SK-N-SH treated with all-trans-retinoic acid at 6 μM for 48 hours (cell line): ENCODE measurements around the gene DLG2.

ENCODE experiments used
- ATAC-seq: fragments of 200-7000 bp; cut with Tn5 transposase; 3 replicates; pipeline ENCODE4 v1.9.1; 2020; ENCODE audit warnings: mild to moderate bottlenecking, moderate library complexity
- ARNTL ChIP-seq: fragments of 450-650 bp; formaldehyde crosslinking; IDR thresholded peaks from 2 replicates; pipeline ENCODE4 v1.5.0; 2020; ENCODE audit warnings: low read depth, mild to moderate bottlenecking, moderate library complexity, borderline replicate concordance
- BACH2 ChIP-seq: fragments of 250-450 bp; sonication (Bioruptor Pico); IDR thresholded peaks from 2 replicates; pipeline ENCODE4 v1.9.0; 2021; ENCODE audit warnings: mild to moderate bottlenecking, borderline replicate concordance
- CREB5 ChIP-seq: fragments of 250-450 bp; sonication (Bioruptor Pico); IDR thresholded peaks from 2 replicates; pipeline ENCODE4 v1.5.1; 2020; ENCODE audit warnings: low read depth, mild to moderate bottlenecking, moderate library complexity
- CSDC2 ChIP-seq: fragments of 250-450 bp; sonication (Bioruptor Pico); IDR thresholded peaks from 2 replicates; pipeline ENCODE4 v1.5.0; 2020; ENCODE audit warnings: mild to moderate bottlenecking, moderate library complexity
- ESRRG ChIP-seq: fragments of 250-450 bp; sonication (Bioruptor Pico); IDR thresholded peaks from 2 replicates; pipeline ENCODE4 v1.6.1; 2021; ENCODE audit warnings: mild to moderate bottlenecking
- GLIS3 ChIP-seq: fragments of 250-450 bp; sonication (Bioruptor Pico); IDR thresholded peaks from 2 replicates; pipeline ENCODE4 v1.5.0; 2020; ENCODE audit warnings: mild to moderate bottlenecking, moderate library complexity
- ISL1 ChIP-seq: fragments of 250-450 bp; sonication (Bioruptor Pico); IDR thresholded peaks from 2 replicates; pipeline ENCODE4 v2.1.2; 2022; ENCODE audit warnings: mild to moderate bottlenecking, moderate library complexity
- PPARA ChIP-seq: fragments of 250-450 bp; sonication (Bioruptor Pico); IDR thresholded peaks from 2 replicates; pipeline ENCODE4 v1.5.0; 2020; ENCODE audit warnings: mild to moderate bottlenecking, borderline replicate concordance
- RARB ChIP-seq: fragments of 250-450 bp; sonication (Bioruptor Pico); IDR thresholded peaks from 2 replicates; pipeline ENCODE4 v1.8.0; 2021; ENCODE audit warnings: mild to moderate bottlenecking, moderate library complexity
- SNAI2 ChIP-seq: fragments of 250-450 bp; sonication (Bioruptor Pico); IDR thresholded peaks from 2 replicates; pipeline ENCODE4 v1.5.0; 2020; ENCODE audit warnings: mild to moderate bottlenecking, moderate library complexity
- TCF4 ChIP-seq: fragments of 250-450 bp; sonication (Bioruptor Pico); IDR thresholded peaks from 2 replicates; pipeline ENCODE4 v1.8.0; 2021; ENCODE audit warnings: mild to moderate bottlenecking, moderate library complexity, borderline replicate concordance
- TOX ChIP-seq: fragments of 250-450 bp; sonication (Bioruptor Pico); IDR thresholded peaks from 2 replicates; pipeline ENCODE4 v1.8.0; 2021; ENCODE audit warnings: mild to moderate bottlenecking, moderate library complexity, borderline replicate concordance
- ZC3H10 ChIP-seq: fragments of 250-450 bp; sonication (Bioruptor Pico); IDR thresholded peaks from 2 replicates; pipeline ENCODE4 v1.5.1; 2021; ENCODE audit warnings: mild to moderate bottlenecking, moderate library complexity
- ZFP3 ChIP-seq: fragments of 250-450 bp; sonication (Bioruptor Pico); IDR thresholded peaks from 2 replicates; pipeline ENCODE4 v1.5.0; 2020; ENCODE audit warnings: mild to moderate bottlenecking, moderate library complexity
- ZFP30 ChIP-seq: fragments of 450-650 bp; formaldehyde crosslinking; IDR thresholded peaks from 2 replicates; pipeline ENCODE4 v1.5.0; 2022; ENCODE audit warnings: mild to moderate bottlenecking, moderate library complexity
- ZNF565 ChIP-seq: fragments of 450-650 bp; formaldehyde crosslinking; conservative IDR thresholded peaks from 2 replicates; pipeline ENCODE4 v1.5.0; 2020; ENCODE audit warnings: low read depth, mild to moderate bottlenecking, moderate library complexity
- ZNF70 ChIP-seq: fragments of 450-650 bp; formaldehyde crosslinking; IDR thresholded peaks from 2 replicates; pipeline ENCODE4 v1.5.0; 2020; ENCODE audit warnings: mild to moderate bottlenecking, moderate library complexity
- TF ChIP-seq, protein P1 (sequence below): fragments of 250-450 bp; sonication (Bioruptor Pico); IDR thresholded peaks from 2 replicates; pipeline ENCODE4 v1.8.0; 2020; ENCODE audit warnings: mild to moderate bottlenecking, moderate library complexity, borderline replicate concordance
- TF ChIP-seq, protein P2 (sequence below): fragments of 250-450 bp; sonication (Bioruptor Pico); IDR thresholded peaks from 2 replicates; pipeline ENCODE4 v1.8.0; 2021; ENCODE audit warnings: low read depth, mild to moderate bottlenecking, moderate library complexity, borderline replicate concordance
- TF ChIP-seq, protein P3 (sequence below): fragments of 250-450 bp; sonication (Bioruptor Pico); IDR thresholded peaks from 2 replicates; pipeline ENCODE4 v1.5.1; 2021; ENCODE audit warnings: mild to moderate bottlenecking, moderate library complexity
- TF ChIP-seq, protein P4 (sequence below): fragments of 250-450 bp; sonication (Bioruptor Pico); IDR thresholded peaks from 2 replicates; pipeline ENCODE4 v1.5.0; 2020; ENCODE audit warnings: mild to moderate bottlenecking, moderate library complexity

DLG2 gene

DNA sequence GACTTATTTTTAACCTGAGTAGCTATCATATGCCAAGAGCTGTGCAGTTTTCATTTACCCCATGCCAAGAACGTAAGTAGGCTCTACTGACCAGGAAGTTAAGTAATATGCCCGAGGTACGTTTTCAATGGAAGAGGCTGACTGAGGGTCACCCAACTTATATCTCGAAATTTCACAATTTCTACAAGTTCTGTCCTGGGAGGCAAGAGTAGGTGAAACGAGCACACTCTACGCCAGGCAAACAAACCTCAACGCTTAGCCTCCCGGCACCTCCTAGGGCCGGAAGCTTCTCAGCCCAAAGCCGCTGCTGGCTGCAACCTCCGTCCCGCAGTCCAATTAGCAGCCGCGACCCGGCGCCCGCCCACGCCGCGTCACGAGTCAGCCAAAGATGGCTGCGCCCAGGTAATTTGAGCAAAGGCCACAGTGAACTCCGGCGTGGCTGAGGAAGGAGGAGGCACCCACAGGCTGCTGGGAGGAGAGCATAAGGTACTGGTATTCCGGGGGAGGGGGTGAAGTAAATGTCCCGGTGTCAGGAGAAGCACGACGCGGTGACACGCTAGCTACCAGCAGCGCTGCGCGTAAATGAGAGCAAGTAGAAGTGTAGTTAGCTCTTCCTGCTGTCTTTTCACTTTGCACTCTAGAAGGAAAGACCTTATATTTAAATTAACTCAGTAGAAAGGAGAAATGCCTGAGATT is 20.6 kb upstream of the DLG2 start, which contains the start of gene TMEM126A:
TSS of gene TMEM126A (plus strand) at position 364 of the 696 bp plus-strand sequence. CDS start 2,289 bp downstream, outside the sequence.
- ATAC-seq = peak; percentile 98
- TF ChIP-seq TOX (CRISPR knock-in tag) (no peak), BACH2 (CRISPR knock-in tag) (no peak), ISL1 (CRISPR knock-in tag) (no peak), ZNF70 (CRISPR knock-in tag) (no peak), ZC3H10 (CRISPR knock-in tag) (no peak), CSDC2 (no peak), ZFP3 (CRISPR knock-in tag) (no peak), RARB (CRISPR knock-in tag) (no peak), TCF4 (CRISPR knock-in tag) (no peak), ZNF565 (CRISPR knock-in tag) (no peak), ARNTL (CRISPR knock-in tag) (no peak), SNAI2 (CRISPR knock-in tag) (no peak), ZFP30 (CRISPR knock-in tag) (no peak)
- TF ChIP-seq, protein P1, sequence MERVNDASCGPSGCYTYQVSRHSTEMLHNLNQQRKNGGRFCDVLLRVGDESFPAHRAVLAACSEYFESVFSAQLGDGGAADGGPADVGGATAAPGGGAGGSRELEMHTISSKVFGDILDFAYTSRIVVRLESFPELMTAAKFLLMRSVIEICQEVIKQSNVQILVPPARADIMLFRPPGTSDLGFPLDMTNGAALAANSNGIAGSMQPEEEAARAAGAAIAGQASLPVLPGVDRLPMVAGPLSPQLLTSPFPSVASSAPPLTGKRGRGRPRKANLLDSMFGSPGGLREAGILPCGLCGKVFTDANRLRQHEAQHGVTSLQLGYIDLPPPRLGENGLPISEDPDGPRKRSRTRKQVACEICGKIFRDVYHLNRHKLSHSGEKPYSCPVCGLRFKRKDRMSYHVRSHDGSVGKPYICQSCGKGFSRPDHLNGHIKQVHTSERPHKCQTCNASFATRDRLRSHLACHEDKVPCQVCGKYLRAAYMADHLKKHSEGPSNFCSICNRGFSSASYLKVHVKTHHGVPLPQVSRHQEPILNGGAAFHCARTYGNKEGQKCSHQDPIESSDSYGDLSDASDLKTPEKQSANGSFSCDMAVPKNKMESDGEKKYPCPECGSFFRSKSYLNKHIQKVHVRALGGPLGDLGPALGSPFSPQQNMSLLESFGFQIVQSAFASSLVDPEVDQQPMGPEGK (CRISPR knock-in tag) = no peak
- TF ChIP-seq, protein P2, sequence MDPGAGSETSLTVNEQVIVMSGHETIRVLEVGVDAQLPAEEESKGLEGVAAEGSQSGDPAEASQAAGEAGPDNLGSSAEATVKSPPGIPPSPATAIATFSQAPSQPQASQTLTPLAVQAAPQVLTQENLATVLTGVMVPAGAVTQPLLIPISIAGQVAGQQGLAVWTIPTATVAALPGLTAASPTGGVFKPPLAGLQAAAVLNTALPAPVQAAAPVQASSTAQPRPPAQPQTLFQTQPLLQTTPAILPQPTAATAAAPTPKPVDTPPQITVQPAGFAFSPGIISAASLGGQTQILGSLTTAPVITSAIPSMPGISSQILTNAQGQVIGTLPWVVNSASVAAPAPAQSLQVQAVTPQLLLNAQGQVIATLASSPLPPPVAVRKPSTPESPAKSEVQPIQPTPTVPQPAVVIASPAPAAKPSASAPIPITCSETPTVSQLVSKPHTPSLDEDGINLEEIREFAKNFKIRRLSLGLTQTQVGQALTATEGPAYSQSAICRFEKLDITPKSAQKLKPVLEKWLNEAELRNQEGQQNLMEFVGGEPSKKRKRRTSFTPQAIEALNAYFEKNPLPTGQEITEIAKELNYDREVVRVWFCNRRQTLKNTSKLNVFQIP = no peak

- peak; percentile 25 for ATAC-seq
- TF ChIP-seq ESRRG (CRISPR knock-in tag) = no peak
- no peak for TF ChIP-seq ISL1 (CRISPR knock-in tag)
- TF ChIP-seq GLIS3 (CRISPR knock-in tag) = no peak
- no peak for TF ChIP-seq BACH2 (CRISPR knock-in tag)
- TF ChIP-seq CREB5 (CRISPR knock-in tag) = no peak
- TF ChIP-seq SNAI2 (CRISPR knock-in tag) = no peak
- TF ChIP-seq ZC3H10 (CRISPR knock-in tag) = no peak
- no peak for TF ChIP-seq TCF4 (CRISPR knock-in tag)
- no peak for TF ChIP-seq ZFP30 (CRISPR knock-in tag)
- no peak for TF ChIP-seq ARNTL (CRISPR knock-in tag)
- no peak for TF ChIP-seq ZFP3 (CRISPR knock-in tag)
- no peak for TF ChIP-seq ZNF565 (CRISPR knock-in tag)
- TF ChIP-seq, protein P1 (CRISPR knock-in tag) = no peak
- TF ChIP-seq, protein P3, sequence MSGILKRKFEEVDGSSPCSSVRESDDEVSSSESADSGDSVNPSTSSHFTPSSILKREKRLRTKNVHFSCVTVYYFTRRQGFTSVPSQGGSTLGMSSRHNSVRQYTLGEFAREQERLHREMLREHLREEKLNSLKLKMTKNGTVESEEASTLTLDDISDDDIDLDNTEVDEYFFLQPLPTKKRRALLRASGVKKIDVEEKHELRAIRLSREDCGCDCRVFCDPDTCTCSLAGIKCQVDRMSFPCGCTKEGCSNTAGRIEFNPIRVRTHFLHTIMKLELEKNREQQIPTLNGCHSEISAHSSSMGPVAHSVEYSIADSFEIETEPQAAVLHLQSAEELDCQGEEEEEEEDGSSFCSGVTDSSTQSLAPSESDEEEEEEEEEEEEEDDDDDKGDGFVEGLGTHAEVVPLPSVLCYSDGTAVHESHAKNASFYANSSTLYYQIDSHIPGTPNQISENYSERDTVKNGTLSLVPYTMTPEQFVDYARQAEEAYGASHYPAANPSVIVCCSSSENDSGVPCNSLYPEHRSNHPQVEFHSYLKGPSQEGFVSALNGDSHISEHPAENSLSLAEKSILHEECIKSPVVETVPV (CRISPR knock-in tag) = no peak
- TF ChIP-seq, all 23 proteins: peak for 0
Measured at GRCh38 chr11:85647078-85647477, 19.9 kb upstream of the DLG2 start.

- ATAC-seq = no peak
- TF ChIP-seq PPARA (CRISPR knock-in tag) = no peak
- TF ChIP-seq, protein P4, sequence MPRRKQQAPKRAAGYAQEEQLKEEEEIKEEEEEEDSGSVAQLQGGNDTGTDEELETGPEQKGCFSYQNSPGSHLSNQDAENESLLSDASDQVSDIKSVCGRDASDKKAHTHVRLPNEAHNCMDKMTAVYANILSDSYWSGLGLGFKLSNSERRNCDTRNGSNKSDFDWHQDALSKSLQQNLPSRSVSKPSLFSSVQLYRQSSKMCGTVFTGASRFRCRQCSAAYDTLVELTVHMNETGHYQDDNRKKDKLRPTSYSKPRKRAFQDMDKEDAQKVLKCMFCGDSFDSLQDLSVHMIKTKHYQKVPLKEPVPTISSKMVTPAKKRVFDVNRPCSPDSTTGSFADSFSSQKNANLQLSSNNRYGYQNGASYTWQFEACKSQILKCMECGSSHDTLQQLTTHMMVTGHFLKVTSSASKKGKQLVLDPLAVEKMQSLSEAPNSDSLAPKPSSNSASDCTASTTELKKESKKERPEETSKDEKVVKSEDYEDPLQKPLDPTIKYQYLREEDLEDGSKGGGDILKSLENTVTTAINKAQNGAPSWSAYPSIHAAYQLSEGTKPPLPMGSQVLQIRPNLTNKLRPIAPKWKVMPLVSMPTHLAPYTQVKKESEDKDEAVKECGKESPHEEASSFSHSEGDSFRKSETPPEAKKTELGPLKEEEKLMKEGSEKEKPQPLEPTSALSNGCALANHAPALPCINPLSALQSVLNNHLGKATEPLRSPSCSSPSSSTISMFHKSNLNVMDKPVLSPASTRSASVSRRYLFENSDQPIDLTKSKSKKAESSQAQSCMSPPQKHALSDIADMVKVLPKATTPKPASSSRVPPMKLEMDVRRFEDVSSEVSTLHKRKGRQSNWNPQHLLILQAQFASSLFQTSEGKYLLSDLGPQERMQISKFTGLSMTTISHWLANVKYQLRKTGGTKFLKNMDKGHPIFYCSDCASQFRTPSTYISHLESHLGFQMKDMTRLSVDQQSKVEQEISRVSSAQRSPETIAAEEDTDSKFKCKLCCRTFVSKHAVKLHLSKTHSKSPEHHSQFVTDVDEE = no peak
- TF ChIP-seq ISL1 (CRISPR knock-in tag) = no peak
- TF ChIP-seq, protein P2 = no peak
- no peak for TF ChIP-seq RARB (CRISPR knock-in tag)
- TF ChIP-seq TCF4 (CRISPR knock-in tag) = no peak
- no peak for TF ChIP-seq CREB5 (CRISPR knock-in tag)
- TF ChIP-seq TOX (CRISPR knock-in tag) = no peak
- no peak for TF ChIP-seq ARNTL (CRISPR knock-in tag)
Measured at GRCh38 chr11:85643191-85643614, 16.1 kb upstream of the DLG2 start.
